Upper lobe of left lung (tissue), 6 donors: ENCODE results near the gene CACNB3. TPM values are rescaled to one million over a fixed set of nuclear protein-coding genes. Genes with fewer than 3 reads are reported as not detected.
"Not testable (repeated sequence)": the region's sequence is repeated elsewhere in the genome, so short reads cannot be mapped to it uniquely, and the experiment has no call there.

ENCODE experiments used
- ATAC-seq, 2 donors: fragments of 200-7000 bp; cut with Tn5 transposase; one replicate each; pipeline ENCODE4 v1.9.1; 2022; ENCODE audit warnings: mild to moderate bottlenecking in 2 of 2, moderate library complexity in 2 of 2; ENCODE audit not compliant: low FRiP score in 2 of 2
- DNase-seq, 2 donors: peaks; one replicate each; pipeline ENCODE4 v3.0.0-alpha.2; 2019 to 2020
- H3K27ac ChIP-seq, 4 donors: fragments of 200-600 bp; sonication (generic); one replicate each; pipeline ENCODE4 v1.5.1; 2016 to 2019
- H3K27me3 ChIP-seq, 4 donors: fragments of 200-600 bp; sonication (generic); one replicate each; pipeline ENCODE4 v1.5.1; 2017 to 2019
- H3K36me3 ChIP-seq, 4 donors: fragments of 200-600 bp; sonication (generic); one replicate each; pipeline ENCODE4 v1.5.1; 2016 to 2019
- H3K4me1 ChIP-seq, 4 donors: fragments of 200-600 bp; sonication (generic); one replicate each; pipeline ENCODE4 v1.5.1; 2018 to 2019
- H3K4me3 ChIP-seq, 4 donors: fragments of 200-600 bp; sonication (generic); one replicate each; pipeline ENCODE4 v1.5.1; 2017 to 2019; ENCODE audit warnings: mild to moderate bottlenecking in 2 of 4, moderate library complexity in 1 of 4
- H3K9me3 ChIP-seq, 4 donors: fragments of 200-600 bp; sonication (generic); one replicate each; pipeline ENCODE4 v1.5.1; 2018 to 2019
- CTCF ChIP-seq, 6 experiments: fragments of 450-650 bp in 4 of 6; fragments of 200-600 bp in 2 of 6; sonication (generic) in 2 of 6; IDR thresholded peaks; one replicate each; pipeline ENCODE4 v1.5.1; 2016 to 2019; ENCODE audit warnings: antibody characterized with exemption in 6 of 6
- EP300 ChIP-seq, 4 donors: sonication (generic); formaldehyde crosslinking; IDR thresholded peaks; one replicate each; pipeline ENCODE4 v1.5.1; 2017; ENCODE audit warnings: antibody characterized with exemption in 4 of 4, control low read depth in 2 of 4
- POLR2A ChIP-seq, 4 donors: fragments of 450-650 bp; IDR thresholded peaks; one replicate each; pipeline ENCODE4 v1.5.1; 2016 to 2017; ENCODE audit warnings: antibody characterized with exemption in 4 of 4, mild to moderate bottlenecking in 2 of 4
- POLR2AphosphoS5 ChIP-seq, 2 donors: sonication (generic); formaldehyde crosslinking; IDR thresholded peaks; one replicate each; pipeline ENCODE4 v1.5.1; 2017; ENCODE audit warnings: antibody characterized with exemption in 2 of 2
- WGBS, 2 donors: methylation state at CpG; one replicate each; pipeline ENCODE4 v1.1.5; 2017 to 2018; 5-methylcytosine and 5-hydroxymethylcytosine counted together
- total RNA-seq, 6 donors: library from RNA; depleted of rRNA in 4 of 6; stranded (reverse); fragments of >200 nt in 4 of 6; gene quantifications; one replicate each; pipeline versions ENCODE4 v1.1.0 to v1.2.1, GENCODE V29; 2016 to 2021
- donor health status: DM: no; HTN: no; CAD: no; lungs with moderate emphysema.
- donor health status: DM: no; HTN: yes; CAD: no; lungs with severe emphysema.

Gene CACNB3
- total RNA-seq, 6 donors from 2014 or later: 9.1 to 21.2 (median 14.3) TPM

GRCh38 chr12:48828841-48829575, 10.7 kb downstream of the CACNB3 start:
- Histone ChIP-seq H3K4me3 (no peak overlapping the region), H3K36me3 (peaks cover 38 to 99% (median 72%) of the 10 kb centered on the region in 4 donors), H3K9me3 (no peaks in the 10 kb centered on the region), H3K4me1 (peaks cover 0 to 1% (median 0%) of the 10 kb centered on the region in 4 donors), H3K27ac (no peak overlapping the region), H3K27me3 (no peaks in the 10 kb centered on the region)
- 90 to 91% methylated on average over 8 to 16 of the region's 16 CpGs for whole genome bisulfite sequencing, 2 donors
- no peak for DNase-seq
- no peak for ATAC-seq
- TF ChIP-seq EP300 (IDR thresholded peaks at IDR 0.05) (no peak), CTCF (IDR thresholded peaks at IDR 0.05) (no peak), POLR2AphosphoS5 (IDR thresholded peaks at IDR 0.05) (no peak), POLR2A (IDR thresholded peaks at IDR 0.05) (no peak)

- no peak overlapping the region for H3K27ac ChIP-seq
- H3K9me3 ChIP-seq: no peaks in the 10 kb centered on the region
- no peak for ATAC-seq
- WGBS, 2 donors: 92 to 93% methylated on average over 6 of the region's 6 CpGs
- TF ChIP-seq POLR2AphosphoS5 (IDR thresholded peaks at IDR 0.05): no peak
- no peak for TF ChIP-seq CTCF (IDR thresholded peaks at IDR 0.05)
- no peak for TF ChIP-seq POLR2A (IDR thresholded peaks at IDR 0.05)
- TF ChIP-seq EP300 (IDR thresholded peaks at IDR 0.05): no peak
- H3K4me1 ChIP-seq: no peaks in the 10 kb centered on the region
- DNase-seq: no peak
- no peaks in the 10 kb centered on the region for H3K27me3 ChIP-seq
- H3K4me3 ChIP-seq: no peak overlapping the region
- peaks cover 49 to 100% (median 92%) of the 10 kb centered on the region in 4 donors for H3K36me3 ChIP-seq
Observed at GRCh38 chr12:48831257-48831656, 13.0 kb downstream of the CACNB3 start.

- Histone ChIP-seq H3K36me3 (peaks cover 56 to 100% (median 98%) of the 10 kb centered on the region in 4 donors), H3K9me3 (no peaks in the 10 kb centered on the region), H3K27me3 (no peaks in the 10 kb centered on the region), H3K27ac (no peak overlapping the region), H3K4me3 (no peak overlapping the region), H3K4me1 (no peaks in the 10 kb centered on the region)
- WGBS, 2 donors: 77 to 95% methylated on average over 5 to 12 of the region's 12 CpGs
- DNase-seq: no peak
- ATAC-seq: no peak
- no peak for TF ChIP-seq EP300 (IDR thresholded peaks at IDR 0.05)
- TF ChIP-seq POLR2AphosphoS5 (IDR thresholded peaks at IDR 0.05): no peak
- TF ChIP-seq POLR2A (IDR thresholded peaks at IDR 0.05): no peak
- TF ChIP-seq CTCF (IDR thresholded peaks at IDR 0.05): no peak
Observed at GRCh38 chr12:48832321-48833060, 14.2 kb downstream of the CACNB3 start.

- no peaks in the 10 kb centered on the region for H3K9me3 ChIP-seq
- WGBS, 2 donors: 89 to 95% methylated on average over 4 of the region's 4 CpGs
- ATAC-seq (no peak), DNase-seq (no peak)
- no peaks in the 10 kb centered on the region for H3K27me3 ChIP-seq
- H3K4me3 ChIP-seq: no peak overlapping the region
- H3K4me1 ChIP-seq: no peaks in the 10 kb centered on the region
- no peak overlapping the region for H3K27ac ChIP-seq
- no peak for TF ChIP-seq CTCF (IDR thresholded peaks at IDR 0.05)
- no peak for TF ChIP-seq POLR2AphosphoS5 (IDR thresholded peaks at IDR 0.05)
- no peak for TF ChIP-seq POLR2A (IDR thresholded peaks at IDR 0.05)
- no peak for TF ChIP-seq EP300 (IDR thresholded peaks at IDR 0.05)
- peaks cover 55 to 94% (median 82%) of the 10 kb centered on the region in 4 donors for H3K36me3 ChIP-seq
Observed at GRCh38 chr12:48838048-48838447, 19.8 kb downstream of the CACNB3 start.

GRCh38 chr12:48842021-48842420, 23.7 kb downstream of the CACNB3 start:
- H3K27me3 ChIP-seq: not testable (repeated sequence)

More at GRCh38 chr12:48842021-48842420, 23.7 kb downstream of the CACNB3 start:
- H3K27ac ChIP-seq, H3K9me3 ChIP-seq, H3K4me1 ChIP-seq, DNase-seq, H3K4me3 ChIP-seq, ATAC-seq: not testable (repeated sequence)
- WGBS, 2 donors: 96% methylated on average over 8 of the region's 29 CpGs; no CpG with 5 or more reads in 1 of the 2 donors
- H3K36me3 ChIP-seq: peaks cover 51 to 94% (median 71%) of the 10 kb centered on the region in 4 donors
